K562 (cell line): ENCODE results near the gene PRR11. TPM values are rescaled to one million over a fixed set of nuclear protein-coding genes. Genes with fewer than 3 reads are reported as not detected.
A peak's percentile ranks its signal among the peaks of the same experiment; 100 is the strongest.

ENCODE experiments used
- BRD9 ChIP-seq: fragments of 450-650 bp; IDR thresholded peaks from 2 replicates; pipeline ENCODE4 v1.6.1; 2018; ENCODE audit warnings: low read depth; ENCODE audit not compliant: partially characterized antibody
- CBX8 ChIP-seq: fragments of 200-600 bp; sonication (generic); IDR thresholded peaks from 2 replicates; pipeline ENCODE4 v1.6.1; 2012; ENCODE audit warnings: borderline replicate concordance, mixed run types, low read depth, mild to moderate bottlenecking, moderate library complexity, mixed read lengths, low read length, control low read depth, inconsistent platforms; ENCODE audit not compliant: poor library complexity, severe bottlenecking; ENCODE audit errors: extremely low read depth
- CEBPB ChIP-seq: fragments of 450-650 bp; IDR thresholded peaks from 2 replicates; pipeline ENCODE4 v1.6.1; 2016; ENCODE audit warnings: missing genetic modification characterization, missing compliant biosample characterization
- HMGN3 ChIP-seq: IDR thresholded peaks from 2 replicates; pipeline ENCODE4 v1.6.1; 2011; ENCODE audit warnings: borderline replicate concordance, low read depth, mild to moderate bottlenecking, mixed read lengths, low read length; ENCODE audit not compliant: insufficient read length; ENCODE audit errors: extremely low read depth
- NR3C1 ChIP-seq: sonication (generic); formaldehyde crosslinking; IDR thresholded peaks from 2 replicates; pipeline ENCODE4 v1.8.1; 2022; ENCODE audit warnings: missing genetic modification reagents
- ZBTB1 ChIP-seq: sonication (generic); formaldehyde crosslinking; IDR thresholded peaks from 2 replicates; pipeline ENCODE4 v1.8.1; 2023; ENCODE audit warnings: missing genetic modification reagents, low read depth, mild to moderate bottlenecking, borderline replicate concordance
- ZBTB17 ChIP-seq: fragments of 450-650 bp; formaldehyde crosslinking; IDR thresholded peaks from 2 replicates; pipeline ENCODE4 v1.4.0; 2020; ENCODE audit warnings: mild to moderate bottlenecking
- ZNF212 ChIP-seq: fragments of 450-650 bp; formaldehyde crosslinking; IDR thresholded peaks from 2 replicates; pipeline ENCODE4 v1.4.0; 2020; ENCODE audit warnings: mild to moderate bottlenecking
- ZNF263 ChIP-seq: sonication (generic); formaldehyde crosslinking; IDR thresholded peaks from 2 replicates; pipeline ENCODE4 v1.8.0; 2022; ENCODE audit warnings: mild to moderate bottlenecking, missing genetic modification reagents, borderline replicate concordance
- ZNF57 ChIP-seq: fragments of 450-650 bp; formaldehyde crosslinking; IDR thresholded peaks from 2 replicates; pipeline ENCODE4 v1.4.0; 2020; ENCODE audit warnings: mild to moderate bottlenecking, moderate library complexity
- ZNF764 ChIP-seq: fragments of 250-450 bp; sonication (Bioruptor Pico); IDR thresholded peaks from 2 replicates; pipeline ENCODE4 v1.4.0; 2020; ENCODE audit warnings: low read depth, mild to moderate bottlenecking, moderate library complexity
- ZNF785 ChIP-seq: fragments of 250-450 bp; sonication (Bioruptor Pico); IDR thresholded peaks from 2 replicates; pipeline ENCODE4 v1.4.0; 2020; ENCODE audit warnings: mild to moderate bottlenecking
- polyA plus RNA-seq, 8 experiments: library from polyadenylated mRNA; depleted of rRNA in 4 of 8; stranded (reverse) in 5 of 8; unstranded in 3 of 8; fragments of >200 nt; fragmentation: Nextera tagmentation in 2 of 8; fragmentation: Illumina TruSeq in 1 of 8; extraction: Ambion mirVana in 2 of 8; extraction: Trizol in 1 of 8; gene quantifications; 2 replicates each; pipeline versions ENCODE4 v1.2.1 to v1.2.3, GENCODE V29; 2011 to 2014; ENCODE audit warnings: inconsistent platforms in 1 of 8, missing spikeins in 1 of 8
- total RNA-seq, 7 experiments: library from RNA; depleted of rRNA in 6 of 7; stranded (reverse); fragments of >200 nt in 6 of 7; fragmentation: Illumina TruSeq in 2 of 7; extraction: Trizol in 2 of 7; gene quantifications; 2 replicates each; pipeline versions ENCODE4 v1.2.1 to v1.2.3, GENCODE V29; 2011 to 2021; ENCODE audit warnings: low replicate concordance in 1 of 7
- TF ChIP-seq, protein P1 (sequence below), 2 experiments: fragments of 250-450 bp in 1 of 2; fragments of 450-650 bp in 1 of 2; sonication (Bioruptor Pico) in 1 of 2; IDR thresholded peaks; 2 replicates each; pipeline versions ENCODE4 v1.6.1 to v1.8.0; 2016 to 2021; ENCODE audit warnings: mild to moderate bottlenecking in 2 of 2, moderate library complexity in 2 of 2, missing compliant biosample characterization in 1 of 2, missing genetic modification characterization in 1 of 2
- TF ChIP-seq, protein P2 (sequence below), 2 experiments: fragments of 450-650 bp; IDR thresholded peaks; 2 replicates each; pipeline ENCODE4 v1.6.1; 2018; ENCODE audit warnings: mild to moderate bottlenecking in 2 of 2, low read depth in 1 of 2; ENCODE audit not compliant: partially characterized antibody in 2 of 2

Gene PRR11
- total and polyA plus RNA-seq, 9 of the 15 experiments (the other 6 are each of a cell fraction or from before 2014, with no cell fraction given): 13.3 to 75.2 (median 46.4) TPM

DNA sequence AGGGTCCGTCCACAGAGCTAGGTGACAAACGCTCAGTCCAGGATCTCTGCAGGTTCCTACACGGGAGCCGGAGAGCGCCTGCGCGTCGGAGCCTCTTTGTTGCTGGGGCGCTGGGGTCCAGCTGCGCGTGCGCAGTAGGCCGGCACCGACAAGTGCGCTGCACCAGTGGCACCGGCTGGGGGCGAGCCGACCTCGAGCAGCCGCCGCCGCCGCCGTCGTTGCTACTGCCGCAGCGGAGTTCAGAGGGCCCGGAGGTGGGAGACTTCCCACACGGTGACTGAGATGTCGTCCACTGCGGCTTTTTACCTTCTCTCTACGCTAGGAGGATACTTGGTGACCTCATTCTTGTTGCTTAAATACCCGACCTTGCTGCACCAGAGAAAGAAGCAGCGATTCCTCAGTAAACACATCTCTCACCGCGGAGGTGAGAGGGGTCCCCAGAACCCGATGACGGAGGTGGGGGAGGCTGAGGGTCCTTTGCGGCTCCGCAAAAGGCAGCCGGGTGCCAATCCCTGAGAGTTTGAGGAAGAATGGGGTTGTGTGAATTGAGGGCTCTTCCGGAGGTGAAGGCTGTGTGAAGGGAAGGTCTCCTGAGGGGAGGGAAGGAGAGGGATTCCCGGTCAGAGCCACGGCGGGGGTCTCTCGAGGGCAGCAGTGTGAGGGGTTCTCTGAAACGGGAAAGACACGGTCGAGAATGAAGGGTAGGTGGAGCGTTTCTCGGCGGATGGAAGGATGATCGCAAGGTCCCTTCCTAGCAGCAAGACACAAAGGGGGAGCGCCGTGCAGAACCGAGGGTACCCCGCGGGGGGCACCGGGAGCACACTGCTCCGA is 65.0 kb downstream of the PRR11 start, which contains the start of gene GDPD1 (continued):
- TF ChIP-seq, protein P1, sequence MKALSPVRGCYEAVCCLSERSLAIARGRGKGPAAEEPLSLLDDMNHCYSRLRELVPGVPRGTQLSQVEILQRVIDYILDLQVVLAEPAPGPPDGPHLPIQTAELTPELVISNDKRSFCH (CRISPR knock-in tag; IDR thresholded peaks at IDR 0.05): no peak
- TF ChIP-seq, protein P1 (tag; IDR thresholded peaks at IDR 0.05): no peak
- TF ChIP-seq HMGN3 (no peak), BRD9 (peak; percentile 40), ZNF263 (peak; percentile 34; the same call in 1 of the 2 replicates), ZNF785 (CRISPR knock-in tag) (no peak), ZBTB1 (0 out of 2 replicates have a peak, but pooled peaks have one; percentile 50), ZNF212 (CRISPR knock-in tag) (no peak), CBX8 (no peak), ZNF57 (no peak), CEBPB (tag) (peak; percentile 34), ZBTB17 (CRISPR knock-in tag) (no peak), NR3C1 (CRISPR knock-in tag) (no peak), ZNF764 (no peak)
- TF ChIP-seq, protein P2, sequence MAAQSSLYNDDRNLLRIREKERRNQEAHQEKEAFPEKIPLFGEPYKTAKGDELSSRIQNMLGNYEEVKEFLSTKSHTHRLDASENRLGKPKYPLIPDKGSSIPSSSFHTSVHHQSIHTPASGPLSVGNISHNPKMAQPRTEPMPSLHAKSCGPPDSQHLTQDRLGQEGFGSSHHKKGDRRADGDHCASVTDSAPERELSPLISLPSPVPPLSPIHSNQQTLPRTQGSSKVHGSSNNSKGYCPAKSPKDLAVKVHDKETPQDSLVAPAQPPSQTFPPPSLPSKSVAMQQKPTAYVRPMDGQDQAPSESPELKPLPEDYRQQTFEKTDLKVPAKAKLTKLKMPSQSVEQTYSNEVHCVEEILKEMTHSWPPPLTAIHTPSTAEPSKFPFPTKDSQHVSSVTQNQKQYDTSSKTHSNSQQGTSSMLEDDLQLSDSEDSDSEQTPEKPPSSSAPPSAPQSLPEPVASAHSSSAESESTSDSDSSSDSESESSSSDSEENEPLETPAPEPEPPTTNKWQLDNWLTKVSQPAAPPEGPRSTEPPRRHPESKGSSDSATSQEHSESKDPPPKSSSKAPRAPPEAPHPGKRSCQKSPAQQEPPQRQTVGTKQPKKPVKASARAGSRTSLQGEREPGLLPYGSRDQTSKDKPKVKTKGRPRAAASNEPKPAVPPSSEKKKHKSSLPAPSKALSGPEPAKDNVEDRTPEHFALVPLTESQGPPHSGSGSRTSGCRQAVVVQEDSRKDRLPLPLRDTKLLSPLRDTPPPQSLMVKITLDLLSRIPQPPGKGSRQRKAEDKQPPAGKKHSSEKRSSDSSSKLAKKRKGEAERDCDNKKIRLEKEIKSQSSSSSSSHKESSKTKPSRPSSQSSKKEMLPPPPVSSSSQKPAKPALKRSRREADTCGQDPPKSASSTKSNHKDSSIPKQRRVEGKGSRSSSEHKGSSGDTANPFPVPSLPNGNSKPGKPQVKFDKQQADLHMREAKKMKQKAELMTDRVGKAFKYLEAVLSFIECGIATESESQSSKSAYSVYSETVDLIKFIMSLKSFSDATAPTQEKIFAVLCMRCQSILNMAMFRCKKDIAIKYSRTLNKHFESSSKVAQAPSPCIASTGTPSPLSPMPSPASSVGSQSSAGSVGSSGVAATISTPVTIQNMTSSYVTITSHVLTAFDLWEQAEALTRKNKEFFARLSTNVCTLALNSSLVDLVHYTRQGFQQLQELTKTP (IDR thresholded peaks at IDR 0.05; ENCODE audit: low read depth in 1 of 2, partially characterized antibody in 2 of 2): peak in 1 of 2 experiments; percentile 26
